ENCODE data around the gene EIF4G3. TPM values are rescaled to one million over a fixed set of nuclear protein-coding genes. Genes with fewer than 3 reads are reported as not detected.

EIF4G3 gene
- total RNA-seq, 4 donors from 2014 or later: 68.9 to 110 (median 104) TPM

DNA sequence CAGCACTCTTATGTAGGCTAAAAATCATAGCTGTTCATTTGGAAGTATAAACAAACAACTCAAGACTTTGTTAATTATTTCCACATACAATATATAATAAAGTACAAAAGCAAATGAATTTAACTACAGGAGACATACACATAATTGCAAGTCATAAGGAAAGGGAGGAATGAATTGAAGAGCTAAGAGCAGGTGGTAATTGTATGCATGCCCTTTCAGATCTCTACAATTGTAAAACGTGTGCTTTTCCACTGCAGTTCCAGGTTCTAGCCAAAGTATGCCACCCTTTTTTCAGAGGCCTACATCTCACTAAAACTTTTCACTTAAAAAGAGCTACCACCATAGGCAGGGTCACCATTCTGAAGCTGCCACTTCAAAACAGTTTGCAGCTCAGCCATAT lies 346.8 kb downstream of the EIF4G3 start:
- H3K4me3 ChIP-seq (replicated peaks in 1 of 3): no peak overlapping the region
- TF ChIP-seq CTCF (IDR thresholded peaks at IDR 0.05) (no peak), POLR2A (IDR thresholded peaks at IDR 0.05) (no peak)
- H3K36me3 ChIP-seq: peaks cover 0 to 4% of the 10 kb centered on the region in 2 donors
- intact Hi-C loops (cut with DNase I): no loop called here
- WGBS, 2 donors: 88 to 91% methylated on average over 1 of the region's 1 CpG
- no peak for DNase-seq
- H3K4me1 ChIP-seq: no peaks in the 10 kb centered on the region
- no peaks in the 10 kb centered on the region for H3K9me3 ChIP-seq
- H3K27me3 ChIP-seq: no peaks in the 10 kb centered on the region
- no peak overlapping the region for H3K27ac ChIP-seq

- no peaks in the 10 kb centered on the region for H3K4me1 ChIP-seq
- H3K36me3 ChIP-seq: peaks cover under 1 to 4% of the 10 kb centered on the region in 2 donors
- H3K9me3 ChIP-seq: no peaks in the 10 kb centered on the region
- no peak overlapping the region for H3K27ac ChIP-seq
- no peak for TF ChIP-seq CTCF (IDR thresholded peaks at IDR 0.05)
- no peak for TF ChIP-seq POLR2A (IDR thresholded peaks at IDR 0.05)
- no peaks in the 10 kb centered on the region for H3K27me3 ChIP-seq
- no peak for DNase-seq
- H3K4me3 ChIP-seq (replicated peaks in 1 of 3): no peak overlapping the region
- WGBS, 2 donors: 92 to 97% methylated on average over 1 of the region's 1 CpG
- intact Hi-C loops (cut with DNase I): no loop called here
These were observed 347.2 kb downstream of the EIF4G3 start for GRCh38 chr1:20829531-20829930.

DNA sequence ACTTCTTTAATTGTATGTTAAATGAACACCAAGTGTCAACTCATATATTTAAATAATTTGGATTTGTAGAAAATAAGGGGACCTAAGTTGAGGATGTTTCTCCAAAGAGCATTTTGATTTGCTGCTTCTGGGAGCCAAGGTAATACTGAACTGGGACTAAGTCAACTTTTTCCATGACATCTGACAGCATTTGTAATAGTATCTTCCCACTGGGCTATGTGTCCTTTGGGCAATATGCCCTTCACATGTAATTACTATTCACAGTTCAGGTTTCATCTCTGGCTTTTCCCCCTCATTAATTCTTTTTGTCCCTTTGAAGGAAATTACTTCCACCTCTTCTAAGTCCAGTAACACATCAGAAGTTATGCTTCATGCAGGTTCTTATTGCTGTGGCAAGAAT lies 352.9 kb downstream of the EIF4G3 start:
- H3K4me1 ChIP-seq: peaks cover 0 to 5% of the 10 kb centered on the region in 2 donors
- no peak for TF ChIP-seq POLR2A (IDR thresholded peaks at IDR 0.05)
- TF ChIP-seq CTCF (IDR thresholded peaks at IDR 0.05): no peak
- peaks cover 4 to 8% of the 10 kb centered on the region in 2 donors for H3K36me3 ChIP-seq
- intact Hi-C loops (cut with DNase I): no loop called here
- H3K4me3 ChIP-seq (replicated peaks in 1 of 3): no peak overlapping the region
- H3K27me3 ChIP-seq: no peaks in the 10 kb centered on the region
- no peaks in the 10 kb centered on the region for H3K9me3 ChIP-seq
- no peak overlapping the region for H3K27ac ChIP-seq
- no peak for DNase-seq

DNA sequence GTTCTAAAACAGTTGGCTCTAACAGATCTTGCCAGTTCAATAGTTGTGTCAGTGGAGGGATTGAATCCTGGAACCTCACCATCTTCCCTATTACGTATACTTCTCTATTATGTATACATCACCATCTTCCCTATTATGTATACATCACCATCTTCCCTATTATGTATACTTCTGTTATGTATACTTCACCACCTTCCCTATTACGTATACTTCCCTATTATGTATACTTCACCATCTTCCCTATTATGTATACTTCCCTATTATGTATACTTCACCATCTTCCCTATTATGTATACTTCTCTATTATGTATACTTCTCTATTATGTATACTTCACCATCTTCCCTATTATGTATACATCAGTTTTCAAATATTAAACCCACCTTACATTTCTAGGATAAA lies 355.2 kb downstream of the EIF4G3 start:
- H3K9me3 ChIP-seq: no peaks in the 10 kb centered on the region
- 47 to 48% methylated on average over 2 of the region's 2 CpGs for WGBS, 2 donors
- no peak overlapping the region for H3K27ac ChIP-seq
- H3K4me3 ChIP-seq (replicated peaks in 1 of 3): no peak overlapping the region
- DNase-seq: no peak
- H3K27me3 ChIP-seq: no peaks in the 10 kb centered on the region
- peaks cover 0 to 5% of the 10 kb centered on the region in 2 donors for H3K4me1 ChIP-seq
- TF ChIP-seq CTCF (IDR thresholded peaks at IDR 0.05) (no peak), POLR2A (IDR thresholded peaks at IDR 0.05) (no peak)
- H3K36me3 ChIP-seq: peaks cover 2 to 8% of the 10 kb centered on the region in 2 donors
- intact Hi-C loops (cut with DNase I): no loop called here

GRCh38 chr1:20819818-20820217 lies 356.9 kb downstream of the EIF4G3 start:
- peaks cover 2 to 8% of the 10 kb centered on the region in 2 donors for H3K36me3 ChIP-seq
- no peaks in the 10 kb centered on the region for H3K27me3 ChIP-seq
- 82 to 89% methylated on average over 5 of the region's 5 CpGs for WGBS, 2 donors
- no peaks in the 10 kb centered on the region for H3K9me3 ChIP-seq
- TF ChIP-seq POLR2A (IDR thresholded peaks at IDR 0.05) (no peak), CTCF (IDR thresholded peaks at IDR 0.05) (no peak)
- DNase-seq: no peak
- intact Hi-C loops (cut with DNase I): no loop called here
- no peak overlapping the region for H3K4me3 ChIP-seq (replicated peaks in 1 of 3)
- H3K4me1 ChIP-seq: peaks cover 0 to 5% of the 10 kb centered on the region in 2 donors
- no peak overlapping the region for H3K27ac ChIP-seq
